SK-N-SH treated with all-trans-retinoic acid at 6 μM for 48 hours (cell line): ENCODE data around the gene CRIP2.

Experiments used
- ATAC-seq: fragments of 200-7000 bp; cut with Tn5 transposase; 3 replicates; pipeline ENCODE4 v1.9.1; 2020; ENCODE audit warnings: mild to moderate bottlenecking, moderate library complexity
- ARNTL ChIP-seq: fragments of 450-650 bp; formaldehyde crosslinking; IDR thresholded peaks from 2 replicates; pipeline ENCODE4 v1.5.0; 2020; ENCODE audit warnings: low read depth, mild to moderate bottlenecking, moderate library complexity, borderline replicate concordance
- CREB5 ChIP-seq: fragments of 250-450 bp; sonication (Bioruptor Pico); IDR thresholded peaks from 2 replicates; pipeline ENCODE4 v1.5.1; 2020; ENCODE audit warnings: low read depth, mild to moderate bottlenecking, moderate library complexity
- CSDC2 ChIP-seq: fragments of 250-450 bp; sonication (Bioruptor Pico); IDR thresholded peaks from 2 replicates; pipeline ENCODE4 v1.5.0; 2020; ENCODE audit warnings: mild to moderate bottlenecking, moderate library complexity
- CSRNP3 ChIP-seq: fragments of 250-450 bp; sonication (Bioruptor Pico); IDR thresholded peaks from 2 replicates; pipeline ENCODE4 v1.5.1; 2021; ENCODE audit warnings: mild to moderate bottlenecking, moderate library complexity
- ESRRG ChIP-seq: fragments of 250-450 bp; sonication (Bioruptor Pico); IDR thresholded peaks from 2 replicates; pipeline ENCODE4 v1.6.1; 2021; ENCODE audit warnings: mild to moderate bottlenecking
- GLIS3 ChIP-seq: fragments of 250-450 bp; sonication (Bioruptor Pico); IDR thresholded peaks from 2 replicates; pipeline ENCODE4 v1.5.0; 2020; ENCODE audit warnings: mild to moderate bottlenecking, moderate library complexity
- ISL1 ChIP-seq: fragments of 250-450 bp; sonication (Bioruptor Pico); IDR thresholded peaks from 2 replicates; pipeline ENCODE4 v2.1.2; 2022; ENCODE audit warnings: mild to moderate bottlenecking, moderate library complexity
- OSR1 ChIP-seq: fragments of 250-450 bp; sonication (Bioruptor Pico); IDR thresholded peaks from 2 replicates; pipeline ENCODE4 v1.8.0; 2022; ENCODE audit warnings: moderate library complexity, mild to moderate bottlenecking, inconsistent platforms
- PATZ1 ChIP-seq: fragments of 250-450 bp; sonication (Bioruptor Pico); IDR thresholded peaks from 2 replicates; pipeline ENCODE4 v1.8.0; 2020; ENCODE audit warnings: mild to moderate bottlenecking, moderate library complexity, borderline replicate concordance
- POU6F1 ChIP-seq: fragments of 250-450 bp; sonication (Bioruptor Pico); IDR thresholded peaks from 2 replicates; pipeline ENCODE4 v1.8.0; 2021; ENCODE audit warnings: low read depth, mild to moderate bottlenecking, moderate library complexity, borderline replicate concordance
- PPARA ChIP-seq: fragments of 250-450 bp; sonication (Bioruptor Pico); IDR thresholded peaks from 2 replicates; pipeline ENCODE4 v1.5.0; 2020; ENCODE audit warnings: mild to moderate bottlenecking, borderline replicate concordance
- RARB ChIP-seq: fragments of 250-450 bp; sonication (Bioruptor Pico); IDR thresholded peaks from 2 replicates; pipeline ENCODE4 v1.8.0; 2021; ENCODE audit warnings: mild to moderate bottlenecking, moderate library complexity
- TCF4 ChIP-seq: fragments of 250-450 bp; sonication (Bioruptor Pico); IDR thresholded peaks from 2 replicates; pipeline ENCODE4 v1.8.0; 2021; ENCODE audit warnings: mild to moderate bottlenecking, moderate library complexity, borderline replicate concordance
- ZC3H10 ChIP-seq: fragments of 250-450 bp; sonication (Bioruptor Pico); IDR thresholded peaks from 2 replicates; pipeline ENCODE4 v1.5.1; 2021; ENCODE audit warnings: mild to moderate bottlenecking, moderate library complexity
- ZFP3 ChIP-seq: fragments of 250-450 bp; sonication (Bioruptor Pico); IDR thresholded peaks from 2 replicates; pipeline ENCODE4 v1.5.0; 2020; ENCODE audit warnings: mild to moderate bottlenecking, moderate library complexity
- ZFP30 ChIP-seq: fragments of 450-650 bp; formaldehyde crosslinking; IDR thresholded peaks from 2 replicates; pipeline ENCODE4 v1.5.0; 2022; ENCODE audit warnings: mild to moderate bottlenecking, moderate library complexity
- ZNF565 ChIP-seq: fragments of 450-650 bp; formaldehyde crosslinking; conservative IDR thresholded peaks from 2 replicates; pipeline ENCODE4 v1.5.0; 2020; ENCODE audit warnings: low read depth, mild to moderate bottlenecking, moderate library complexity
- ZNF70 ChIP-seq: fragments of 450-650 bp; formaldehyde crosslinking; IDR thresholded peaks from 2 replicates; pipeline ENCODE4 v1.5.0; 2020; ENCODE audit warnings: mild to moderate bottlenecking, moderate library complexity
- ZNF8 ChIP-seq: fragments of 450-650 bp; formaldehyde crosslinking; IDR thresholded peaks from 2 replicates; pipeline ENCODE4 v1.5.0; 2020; ENCODE audit warnings: mild to moderate bottlenecking, moderate library complexity

Gene CRIP2

GRCh38 chr14:105450123-105450505 is 24.5 kb upstream of the CRIP2 start:
- no peak for ATAC-seq
- TF ChIP-seq ISL1 (CRISPR knock-in tag) = no peak

- no peak for ATAC-seq
- TF ChIP-seq PPARA (CRISPR knock-in tag) = no peak
- no peak for TF ChIP-seq ZFP30 (CRISPR knock-in tag)
- TF ChIP-seq ZNF565 = no peak
- no peak for TF ChIP-seq ZNF8
- TF ChIP-seq, all 23 proteins: peak for 0
Observed at GRCh38 chr14:105450864-105451720, 23.5 kb upstream of the CRIP2 start.

GRCh38 chr14:105452963-105453362 is 21.7 kb upstream of the CRIP2 start:
- TF ChIP-seq POU6F1 (CRISPR knock-in tag) (no peak), CSRNP3 (CRISPR knock-in tag) (no peak), RARB (no peak), ZFP3 (CRISPR knock-in tag) (no peak), ARNTL (CRISPR knock-in tag) (no peak), ZNF8 (no peak), PPARA (CRISPR knock-in tag) (no peak), CREB5 (no peak), ISL1 (CRISPR knock-in tag) (no peak), TCF4 (no peak), PATZ1 (CRISPR knock-in tag) (no peak), ZC3H10 (CRISPR knock-in tag) (no peak), CSDC2 (CRISPR knock-in tag) (no peak), ZNF70 (CRISPR knock-in tag) (no peak), ZFP30 (CRISPR knock-in tag) (no peak), OSR1 (CRISPR knock-in tag) (no peak), ESRRG (CRISPR knock-in tag) (no peak), GLIS3 (CRISPR knock-in tag) (no peak), ZNF565 (no peak)
- no peak for ATAC-seq

- no peak for ATAC-seq
- no peak for TF ChIP-seq ZFP30 (CRISPR knock-in tag)
- no peak for TF ChIP-seq ESRRG (CRISPR knock-in tag)
- TF ChIP-seq GLIS3 (CRISPR knock-in tag) = no peak
- no peak for TF ChIP-seq TCF4
Observed at GRCh38 chr14:105453847-105454246, 20.8 kb upstream of the CRIP2 start.

- TF ChIP-seq ZFP30 (CRISPR knock-in tag) = no peak
- TF ChIP-seq CSDC2 (CRISPR knock-in tag) = no peak
- TF ChIP-seq ZNF70 (CRISPR knock-in tag) = no peak
- no peak for ATAC-seq
Observed at GRCh38 chr14:105455086-105455640, 19.5 kb upstream of the CRIP2 start.
